ENCODE results near the gene CYREN.

GRCh38 chr7:135143885-135144668 is 26.4 kb downstream of the CYREN start:
- TF ChIP-seq EZH2 (IDR thresholded peaks at IDR 0.05) (no peak), POLR2AphosphoS5 (IDR thresholded peaks at IDR 0.05; ENCODE audit: borderline replicate concordance, low read depth, low read length) (no peak)
